ENCODE measurements around the gene SORCS3. TPM values are rescaled to one million over a fixed set of nuclear protein-coding genes. Genes with fewer than 3 reads are reported as not detected.

SORCS3 gene
- total RNA-seq, 1 donor from 2014 or later: not detected

- Histone ChIP-seq H3K4me1 (no peaks in the 10 kb centered on the region), H3K36me3 (no peaks in the 10 kb centered on the region), H3K27ac (no peak overlapping the region), H3K4me3 (no peak overlapping the region), H3K9me3 (no peaks in the 10 kb centered on the region), H3K27me3 (ENCODE audit: low read depth) (no peaks in the 10 kb centered on the region)
- intact Hi-C loops (cut with DNase I): no loop called here
- DNase-seq (no peak), ATAC-seq (no peak)
- no peak for TF ChIP-seq CTCF (IDR thresholded peaks at IDR 0.05)
Measured at GRCh38 chr10:104835422-104835821, 194.3 kb downstream of the SORCS3 start.

- intact Hi-C loops (cut with DNase I): no loop called here
- no peak for ATAC-seq
- no peaks in the 10 kb centered on the region for H3K27me3 ChIP-seq (ENCODE audit: low read depth)
- TF ChIP-seq CTCF (IDR thresholded peaks at IDR 0.05): no peak
- H3K4me1 ChIP-seq: no peaks in the 10 kb centered on the region
- no peaks in the 10 kb centered on the region for H3K36me3 ChIP-seq
- no peak overlapping the region for H3K4me3 ChIP-seq
- H3K9me3 ChIP-seq: no peaks in the 10 kb centered on the region
- DNase-seq: no peak
- no peak overlapping the region for H3K27ac ChIP-seq
Measured at GRCh38 chr10:104842704-104843103, 201.6 kb downstream of the SORCS3 start.

GRCh38 chr10:104844073-104844472 is 203.0 kb downstream of the SORCS3 start:
- TF ChIP-seq CTCF (IDR thresholded peaks at IDR 0.05): no peak
- ATAC-seq: no peak
- Histone ChIP-seq H3K27me3 (ENCODE audit: low read depth) (no peaks in the 10 kb centered on the region), H3K9me3 (no peaks in the 10 kb centered on the region), H3K4me3 (no peak overlapping the region), H3K36me3 (no peaks in the 10 kb centered on the region), H3K4me1 (no peaks in the 10 kb centered on the region), H3K27ac (no peak overlapping the region)
- intact Hi-C loops (cut with DNase I): no loop called here
- no peak for DNase-seq

- no peak overlapping the region for H3K27ac ChIP-seq
- H3K27me3 ChIP-seq (ENCODE audit: low read depth): no peaks in the 10 kb centered on the region
- no peak overlapping the region for H3K4me3 ChIP-seq
- no peak for DNase-seq
- H3K9me3 ChIP-seq: no peaks in the 10 kb centered on the region
- TF ChIP-seq CTCF (IDR thresholded peaks at IDR 0.05): no peak
- no peak for ATAC-seq
- intact Hi-C loops (cut with DNase I): no loop called here
- no peaks in the 10 kb centered on the region for H3K36me3 ChIP-seq
- no peaks in the 10 kb centered on the region for H3K4me1 ChIP-seq
Measured at GRCh38 chr10:104850023-104850422, 208.9 kb downstream of the SORCS3 start.

GRCh38 chr10:104867966-104868598 is 227.0 kb downstream of the SORCS3 start:
- no peak for ATAC-seq
- DNase-seq: no peak
- Histone ChIP-seq H3K27ac (no peak overlapping the region), H3K27me3 (ENCODE audit: low read depth) (no peaks in the 10 kb centered on the region), H3K9me3 (no peaks in the 10 kb centered on the region), H3K4me3 (no peak overlapping the region), H3K36me3 (no peaks in the 10 kb centered on the region), H3K4me1 (no peaks in the 10 kb centered on the region)
- intact Hi-C loops (cut with DNase I): no loop called here
- TF ChIP-seq CTCF (IDR thresholded peaks at IDR 0.05): no peak

Data from lower lobe of right lung (tissue), 2 donors.